WTC11 (cell line): Measurements from ENCODE around the gene HHAT.

ENCODE experiments used
- CBFB ChIP-seq: sonication (generic); formaldehyde crosslinking; IDR thresholded peaks from 2 replicates; pipeline ENCODE4 v1.8.1; 2022; ENCODE audit warnings: mild to moderate bottlenecking, low read depth, missing genetic modification reagents
- CTCF ChIP-seq: fragments of 200-600 bp; IDR thresholded peaks from 2 replicates; pipeline ENCODE4 v1.8.0; 2022; ENCODE audit warnings: antibody characterized with exemption
- ESRRA ChIP-seq: sonication (generic); formaldehyde crosslinking; IDR thresholded peaks from 2 replicates; pipeline ENCODE4 v1.8.1; 2022; ENCODE audit warnings: mild to moderate bottlenecking, missing genetic modification reagents, borderline replicate concordance
- ETV6 ChIP-seq: sonication (generic); formaldehyde crosslinking; IDR thresholded peaks from 2 replicates; pipeline ENCODE4 v1.8.1; 2022; ENCODE audit warnings: mild to moderate bottlenecking, missing genetic modification reagents
- KAT7 ChIP-seq: sonication (generic); formaldehyde crosslinking; IDR thresholded peaks from 2 replicates; pipeline ENCODE4 v1.8.1; 2023; ENCODE audit warnings: missing genetic modification reagents, mild to moderate bottlenecking, borderline replicate concordance
- TEAD4 ChIP-seq: sonication (generic); formaldehyde crosslinking; IDR thresholded peaks from 2 replicates; pipeline ENCODE4 v1.8.0; 2022; ENCODE audit warnings: mild to moderate bottlenecking, missing genetic modification reagents
- ZNF416 ChIP-seq: fragments of 250-450 bp; sonication (Bioruptor Pico); IDR thresholded peaks from 2 replicates; pipeline ENCODE4 v1.9.0; 2021; ENCODE audit warnings: mild to moderate bottlenecking, inconsistent platforms
- ZSCAN18 ChIP-seq: fragments of 250-450 bp; sonication (Bioruptor Pico); IDR thresholded peaks from 2 replicates; pipeline ENCODE4 v2.1.2; 2022; ENCODE audit warnings: mild to moderate bottlenecking, moderate library complexity
- TF ChIP-seq, protein P1 (sequence below): sonication (generic); formaldehyde crosslinking; IDR thresholded peaks from 2 replicates; pipeline ENCODE4 v1.8.1; 2023; ENCODE audit warnings: mild to moderate bottlenecking, missing genetic modification reagents, moderate library complexity
- TF ChIP-seq, protein P2 (sequence below): sonication (generic); formaldehyde crosslinking; IDR thresholded peaks from 2 replicates; pipeline ENCODE4 v1.8.1; 2023; ENCODE audit warnings: mild to moderate bottlenecking, moderate library complexity, missing genetic modification reagents

DNA sequence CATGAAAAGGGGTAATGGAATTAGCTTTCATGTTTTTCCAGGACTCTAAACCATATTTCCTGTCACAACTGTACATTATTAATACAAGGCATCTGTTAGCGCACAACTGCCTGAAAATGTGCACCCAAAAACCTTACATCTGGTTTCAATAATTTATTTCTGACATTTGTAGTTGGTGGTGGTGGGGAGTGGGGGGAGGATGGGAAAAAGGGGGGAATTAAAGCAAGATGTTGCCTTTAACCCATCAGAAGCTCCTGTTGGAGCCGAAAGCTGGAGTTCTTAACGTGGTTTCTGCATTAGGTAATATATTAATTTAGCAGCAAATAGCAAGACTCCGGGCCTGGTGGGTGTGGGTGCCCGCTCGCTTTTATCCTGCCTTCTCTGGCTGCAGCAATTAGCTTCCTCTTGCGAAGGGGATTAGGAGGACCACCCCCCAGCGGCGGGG is 36.9 kb upstream of the HHAT start:
- TF ChIP-seq, protein P1, sequence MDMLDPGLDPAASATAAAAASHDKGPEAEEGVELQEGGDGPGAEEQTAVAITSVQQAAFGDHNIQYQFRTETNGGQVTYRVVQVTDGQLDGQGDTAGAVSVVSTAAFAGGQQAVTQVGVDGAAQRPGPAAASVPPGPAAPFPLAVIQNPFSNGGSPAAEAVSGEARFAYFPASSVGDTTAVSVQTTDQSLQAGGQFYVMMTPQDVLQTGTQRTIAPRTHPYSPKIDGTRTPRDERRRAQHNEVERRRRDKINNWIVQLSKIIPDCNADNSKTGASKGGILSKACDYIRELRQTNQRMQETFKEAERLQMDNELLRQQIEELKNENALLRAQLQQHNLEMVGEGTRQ (CRISPR knock-in tag) = no peak
- TF ChIP-seq CTCF (no peak), ESRRA (CRISPR knock-in tag) (no peak), ETV6 (CRISPR knock-in tag) (no peak), ZNF416 (CRISPR knock-in tag) (no peak), TEAD4 (CRISPR knock-in tag) (no peak), ZSCAN18 (CRISPR knock-in tag) (no peak), KAT7 (CRISPR knock-in tag) (no peak), CBFB (CRISPR knock-in tag) (no peak)
- TF ChIP-seq, protein P2, sequence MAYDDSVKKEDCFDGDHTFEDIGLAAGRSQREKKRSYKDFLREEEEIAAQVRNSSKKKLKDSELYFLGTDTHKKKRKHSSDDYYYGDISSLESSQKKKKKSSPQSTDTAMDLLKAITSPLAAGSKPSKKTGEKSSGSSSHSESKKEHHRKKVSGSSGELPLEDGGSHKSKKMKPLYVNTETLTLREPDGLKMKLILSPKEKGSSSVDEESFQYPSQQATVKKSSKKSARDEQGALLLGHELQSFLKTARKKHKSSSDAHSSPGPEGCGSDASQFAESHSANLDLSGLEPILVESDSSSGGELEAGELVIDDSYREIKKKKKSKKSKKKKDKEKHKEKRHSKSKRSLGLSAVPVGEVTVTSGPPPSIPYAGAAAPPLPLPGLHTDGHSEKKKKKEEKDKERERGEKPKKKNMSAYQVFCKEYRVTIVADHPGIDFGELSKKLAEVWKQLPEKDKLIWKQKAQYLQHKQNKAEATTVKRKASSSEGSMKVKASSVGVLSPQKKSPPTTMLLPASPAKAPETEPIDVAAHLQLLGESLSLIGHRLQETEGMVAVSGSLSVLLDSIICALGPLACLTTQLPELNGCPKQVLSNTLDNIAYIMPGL (CRISPR knock-in tag) = no peak
